SIG-M5 treated with dmso at 0.1 percent for 504 hours (cell line): ENCODE data around the gene COTL1.
"Not testable (repeated sequence)": the region's sequence is repeated elsewhere in the genome, so short reads cannot be mapped to it uniquely, and the experiment has no call there.

Source experiments
- DNase-seq: peaks from one replicate; lab custom pipeline; 2025; ENCODE audit not compliant: unreplicated experiment; lab: John Stamatoyannopoulos, UW

Gene COTL1

DNA sequence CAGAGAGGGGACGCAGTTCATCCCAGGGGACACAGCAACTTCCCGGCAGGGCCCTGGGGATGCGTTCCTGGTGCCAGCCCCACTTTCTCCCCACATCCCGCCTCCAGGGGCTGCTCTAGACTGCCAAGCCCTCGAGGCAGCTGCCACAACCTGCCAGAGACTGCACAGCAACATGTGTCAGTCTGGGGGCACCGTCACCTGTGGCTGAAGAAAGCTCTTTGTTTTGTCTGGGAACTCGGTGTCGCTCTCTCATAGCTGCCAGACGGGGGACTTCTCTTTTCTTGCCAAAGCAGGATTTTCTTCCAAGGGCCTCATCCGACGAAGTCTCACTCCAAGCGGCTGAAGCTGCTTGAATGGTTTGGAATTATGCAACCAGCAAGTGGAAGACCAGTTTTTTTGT is 43.7 kb downstream of the COTL1 start:
- no peak for DNase-seq

DNA sequence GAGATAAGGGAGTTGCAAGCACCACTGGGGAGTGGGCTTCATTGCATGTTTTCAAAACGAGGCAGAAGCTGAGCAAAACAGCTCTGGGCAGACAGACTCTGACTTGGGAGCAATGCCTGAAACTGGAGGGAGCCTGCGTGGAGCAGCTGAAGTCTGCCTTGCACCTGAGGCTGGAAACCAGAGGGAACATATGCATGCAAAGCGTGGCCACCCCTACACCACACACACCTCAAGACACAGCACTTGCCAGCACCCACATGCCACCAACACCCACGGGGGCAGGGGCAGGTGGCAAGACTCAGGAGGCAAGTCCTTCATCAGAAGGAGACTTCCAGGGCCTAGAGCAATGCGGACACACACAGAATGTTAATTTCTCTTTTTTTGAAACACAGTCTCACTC is 45.8 kb downstream of the COTL1 start:
- no peak for DNase-seq

DNA sequence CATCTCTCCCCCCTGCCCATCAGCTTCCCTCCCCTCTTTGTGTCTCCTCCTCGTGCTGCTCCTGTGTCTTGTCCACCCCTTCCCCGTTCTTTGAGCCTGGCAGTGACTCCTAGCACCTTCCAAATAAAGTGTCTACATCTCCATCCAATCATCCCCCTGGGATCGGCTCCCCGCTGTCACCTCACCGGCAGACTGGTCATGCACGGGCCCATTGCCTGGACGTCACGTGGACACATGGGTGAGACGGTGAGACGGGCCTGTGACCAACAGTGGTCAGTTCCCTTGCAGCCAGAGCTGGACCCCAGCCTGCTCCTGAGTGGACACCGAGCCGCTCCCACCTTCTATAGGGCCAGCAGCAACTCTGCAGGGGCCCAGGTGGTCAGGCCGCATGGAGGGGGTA is 46.4 kb downstream of the COTL1 start:
- DNase-seq: no peak

DNA sequence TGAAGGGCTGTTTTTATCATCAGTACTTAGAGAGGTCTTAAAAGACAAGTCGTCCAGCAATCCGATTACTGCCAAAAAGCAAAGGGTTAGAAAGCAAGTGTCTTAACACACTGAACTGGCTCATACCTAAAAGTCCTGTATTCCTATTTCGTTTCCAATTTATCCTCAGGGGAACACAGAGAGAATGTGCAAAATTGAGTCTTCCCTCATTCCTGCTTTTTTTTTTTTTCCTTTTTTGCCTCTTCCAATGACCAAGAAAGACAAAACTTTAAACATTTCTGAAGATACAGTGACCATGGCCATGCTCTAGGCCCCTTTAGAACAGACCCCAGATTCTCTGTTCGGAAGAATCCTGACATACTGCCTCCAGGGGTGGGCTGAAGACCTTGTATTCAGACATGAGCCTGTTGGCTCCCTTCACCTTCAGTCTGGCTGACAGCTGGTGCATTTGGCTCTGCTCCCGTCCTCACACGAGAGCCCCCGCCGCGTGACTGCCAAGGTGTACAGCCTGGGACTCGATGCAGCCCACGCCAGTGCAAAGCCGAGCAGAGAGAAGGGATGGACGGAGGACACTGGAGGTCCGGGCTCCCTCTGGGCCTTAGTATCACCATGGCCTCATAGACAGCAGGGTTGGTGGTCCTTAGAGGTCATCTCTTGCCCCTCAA is 47.0 kb downstream of the COTL1 start:
- no peak for DNase-seq

DNA sequence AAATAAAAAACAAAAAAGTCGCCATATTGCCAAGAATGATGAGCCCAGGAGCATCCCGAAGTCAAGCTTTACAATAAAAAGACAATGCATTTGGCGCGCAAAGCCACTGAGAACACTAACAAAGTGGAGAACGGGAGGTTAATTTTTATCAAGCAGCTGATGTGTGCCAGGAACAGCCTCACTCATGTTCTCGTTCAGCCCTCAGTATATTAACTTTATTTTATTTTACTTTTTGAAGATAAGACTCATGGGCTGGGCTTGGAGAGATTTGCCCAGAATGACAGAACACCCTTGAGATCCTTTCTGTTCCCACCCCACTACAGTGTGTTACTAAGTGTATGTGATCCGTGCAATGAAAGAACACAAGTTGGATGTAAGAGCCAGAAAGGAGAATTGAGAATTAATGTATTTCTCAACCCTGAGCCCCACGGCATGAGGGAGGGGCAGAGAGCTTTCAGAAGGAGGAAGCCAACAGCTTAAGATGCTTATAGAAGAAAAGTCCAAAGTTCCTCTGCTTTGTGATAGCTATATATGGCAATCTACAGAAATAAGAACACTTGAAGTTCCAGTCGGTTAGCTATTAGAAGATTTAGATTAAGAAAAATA is 48.4 kb downstream of the COTL1 start:
- peak; percentile 92 for DNase-seq

DNA sequence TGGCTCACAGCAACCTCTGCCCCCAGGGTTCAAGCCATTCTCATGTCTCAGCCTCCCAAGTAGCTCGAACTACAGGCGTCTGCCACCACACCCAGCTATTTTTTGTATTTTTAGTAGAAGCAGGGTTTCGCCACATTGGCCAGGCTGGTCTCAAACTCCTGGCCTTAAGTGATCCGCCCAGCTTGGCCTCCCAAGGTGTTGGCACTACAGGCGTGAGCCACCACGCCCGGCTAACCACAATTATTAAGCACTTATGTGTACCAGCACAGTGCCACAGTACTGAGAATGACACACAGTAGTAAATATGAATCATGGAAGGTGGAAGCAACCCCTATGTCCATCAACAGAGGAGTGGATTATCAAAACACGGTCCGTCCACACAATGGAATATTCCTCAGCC is 49.8 kb downstream of the COTL1 start:
- no peak for DNase-seq

DNA sequence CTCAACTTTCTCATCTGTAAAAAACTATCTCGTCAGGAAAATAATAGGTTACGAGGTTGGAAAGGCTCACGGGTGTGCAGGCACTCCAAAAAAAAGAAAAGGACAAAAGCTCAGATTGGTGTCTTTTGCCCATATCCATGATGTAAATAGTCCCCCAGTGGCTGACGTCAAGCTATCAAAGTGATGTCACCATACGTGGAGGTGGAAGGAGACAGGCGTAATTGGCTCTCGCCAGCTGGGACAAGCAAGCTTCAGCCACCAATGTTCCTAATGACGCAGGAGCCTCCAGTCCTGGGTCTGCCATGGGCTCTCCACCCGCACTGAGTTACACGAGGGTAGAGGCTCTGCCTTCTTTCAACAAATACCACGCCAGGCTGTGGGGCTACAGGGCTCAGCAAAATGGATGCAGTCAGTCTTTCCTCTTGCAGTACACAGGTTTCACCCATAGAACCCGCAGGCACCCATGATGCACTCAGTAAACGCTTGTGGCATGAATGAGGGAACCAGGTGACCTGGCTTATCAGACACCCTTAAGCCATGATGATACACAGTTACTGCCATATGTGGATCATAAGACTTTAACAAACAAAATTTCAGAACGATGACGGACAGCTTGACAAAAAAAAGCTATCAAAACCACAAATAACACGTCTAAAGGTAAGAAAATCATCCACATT is 50.5 kb downstream of the COTL1 start:
- DNase-seq: no peak

DNA sequence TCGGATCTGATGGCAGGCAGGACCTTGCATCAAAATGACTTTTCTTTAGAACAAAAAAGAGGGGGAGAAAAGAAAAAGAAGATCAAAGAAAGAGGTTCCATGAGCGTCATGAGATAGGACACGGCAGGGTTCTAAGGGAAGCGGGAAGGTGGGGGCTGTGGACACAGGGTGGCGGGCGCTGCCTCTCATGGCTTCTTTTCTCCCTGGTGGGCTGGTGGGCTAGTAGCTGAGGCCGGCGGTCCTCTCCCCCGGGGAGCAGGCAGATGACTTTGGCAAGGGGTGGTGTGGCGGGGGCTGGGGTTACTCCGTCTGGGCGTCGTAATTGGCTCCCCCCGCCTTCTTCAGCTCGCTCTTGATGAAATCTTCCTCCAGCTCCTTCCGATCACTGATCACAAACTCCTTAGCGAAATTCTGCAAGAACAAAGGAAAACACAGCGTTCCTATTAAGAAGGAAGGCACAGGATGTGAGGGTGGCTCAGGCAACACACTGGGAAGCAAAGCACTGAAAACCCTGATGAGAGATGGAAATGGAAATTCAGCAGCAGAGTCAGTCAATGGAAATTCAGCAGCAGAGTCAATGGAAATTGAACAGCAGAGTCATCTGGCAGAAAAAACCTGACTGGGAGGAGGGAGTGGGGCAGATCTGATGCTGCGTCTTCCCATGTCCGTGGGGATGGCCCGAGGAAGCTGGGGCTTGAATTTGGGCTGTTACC is 51.2 kb downstream of the COTL1 start:
- DNase-seq: no peak

DNA sequence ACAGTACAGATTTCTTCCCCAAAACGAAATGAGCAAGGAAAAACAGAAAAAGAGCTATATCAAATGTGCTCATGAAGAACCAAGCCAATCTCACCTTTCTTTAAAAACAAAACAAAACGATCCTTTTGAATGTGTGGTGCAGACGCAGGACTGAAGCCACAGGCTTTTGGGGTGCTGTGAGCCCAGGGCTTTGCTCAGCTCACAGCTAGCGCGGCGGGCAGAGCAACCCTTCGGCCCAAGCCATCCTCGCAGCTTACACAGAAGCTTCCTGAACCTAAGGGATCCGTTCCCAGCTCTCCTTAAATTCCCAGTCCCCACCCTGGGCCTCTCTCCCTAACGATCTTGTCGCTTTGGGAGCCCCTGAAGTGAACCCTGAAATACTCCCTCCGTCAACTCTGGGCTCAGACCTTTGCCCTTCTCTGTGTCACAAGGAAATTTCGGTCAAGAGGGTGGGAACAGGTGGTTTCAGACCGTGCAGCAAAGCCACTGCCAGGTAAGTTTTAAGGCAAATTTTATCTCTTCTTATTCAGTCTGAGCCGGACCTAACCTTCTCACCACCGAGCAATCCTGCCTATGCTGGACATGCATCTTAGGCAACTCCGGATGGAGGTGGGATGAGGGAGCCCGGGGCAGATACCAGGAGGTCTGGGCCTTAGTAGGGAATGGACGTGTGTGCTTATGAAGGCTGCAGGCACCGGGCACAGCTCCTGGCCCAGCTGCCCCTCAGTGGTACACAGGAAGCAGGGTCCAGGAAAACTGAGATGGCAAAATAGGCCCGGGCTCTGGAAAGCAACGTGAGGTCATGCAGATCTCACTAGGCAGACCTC is 52.0 kb downstream of the COTL1 start:
- no peak for DNase-seq

DNA sequence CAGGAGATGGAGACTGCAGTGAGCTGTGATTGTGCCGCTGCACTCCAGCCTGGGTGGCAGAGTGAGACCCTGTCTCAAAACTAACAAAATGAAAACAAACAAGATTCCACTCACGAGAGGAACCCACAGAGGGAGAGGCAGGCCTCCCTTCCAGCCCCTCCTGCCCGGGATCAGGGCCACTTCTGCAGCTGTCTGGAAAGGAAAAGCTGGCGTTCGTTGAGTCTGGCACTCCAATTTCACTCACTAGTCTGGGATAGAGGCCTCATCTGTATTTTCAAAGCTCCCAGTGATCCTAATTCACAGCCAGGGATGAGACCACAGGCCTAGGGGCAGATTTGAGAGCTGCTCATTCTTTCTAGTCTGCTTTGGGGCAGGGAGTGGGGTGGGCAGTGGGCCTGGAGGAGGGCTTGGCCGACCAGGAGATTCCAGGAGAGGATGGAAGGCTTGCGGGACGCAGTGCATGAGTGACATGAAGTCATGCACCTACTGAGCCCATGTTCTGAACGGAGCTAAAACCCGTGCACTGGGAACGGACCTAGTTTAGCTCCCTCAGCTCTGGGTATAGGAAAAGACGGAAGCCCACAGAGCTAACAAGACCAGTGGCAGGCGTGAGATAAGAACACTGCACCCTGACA is 54.0 kb downstream of the COTL1 start:
- no peak for DNase-seq

DNA sequence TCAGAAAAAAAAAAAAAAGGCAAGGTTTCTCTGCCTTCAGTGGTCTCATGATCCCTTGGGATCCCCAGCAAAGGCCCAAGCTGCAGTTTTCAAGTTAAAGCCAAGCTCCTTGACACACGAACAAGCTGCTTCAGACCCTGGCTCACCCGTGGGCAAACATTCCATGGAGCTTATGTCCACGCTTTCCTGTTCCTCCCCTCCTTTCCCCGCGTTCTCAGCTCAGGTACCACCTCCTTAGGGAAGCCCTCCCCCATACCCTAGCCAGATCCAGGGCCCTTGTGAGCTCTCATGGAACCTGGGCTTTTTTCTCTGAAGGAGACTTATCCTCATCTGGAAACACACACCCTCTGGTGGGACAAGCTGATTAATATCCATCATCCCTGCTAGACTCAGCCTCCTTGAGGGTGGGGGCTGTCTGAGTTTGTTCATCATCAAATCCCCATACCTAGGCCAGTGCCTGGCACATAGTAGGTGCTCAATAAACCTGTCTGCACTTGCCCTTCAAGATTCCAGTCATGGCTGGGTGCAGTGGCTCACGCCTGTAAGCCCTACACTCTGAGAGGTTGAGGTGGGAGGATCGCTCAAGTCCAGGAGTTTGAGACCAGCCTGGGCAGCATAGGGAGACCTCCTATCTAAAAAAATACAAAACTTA is 54.7 kb downstream of the COTL1 start:
- no peak for DNase-seq

DNA sequence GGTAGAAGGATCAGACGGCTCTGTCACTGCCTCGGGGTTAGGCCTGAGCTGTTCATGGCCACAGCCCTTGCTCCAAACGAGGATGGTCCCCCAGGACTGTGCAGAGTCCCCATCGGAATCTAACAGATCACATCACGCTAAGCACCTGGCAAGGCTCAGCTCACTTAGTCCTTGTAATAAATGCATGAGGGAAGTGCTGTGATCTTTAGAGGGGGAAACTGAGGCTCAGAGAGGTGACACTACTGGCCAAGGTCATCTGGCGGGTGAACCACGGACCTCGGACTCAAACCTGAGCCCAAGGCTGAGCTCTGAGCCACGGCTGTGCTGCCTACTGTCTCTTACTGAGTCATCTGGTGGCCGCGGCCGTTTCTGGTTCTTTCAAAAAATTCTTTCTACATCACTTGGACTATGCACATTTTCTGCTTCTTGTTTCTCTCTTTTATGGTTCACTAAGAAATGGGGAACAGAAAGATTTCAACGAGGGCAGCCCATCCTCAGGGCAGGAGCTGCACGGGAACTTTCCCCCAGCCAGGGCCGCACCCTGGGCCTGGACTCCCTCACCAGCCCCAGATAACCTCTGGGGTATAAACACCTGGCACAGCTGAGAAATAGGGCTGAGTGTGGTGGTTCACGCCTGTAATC is 55.6 kb downstream of the COTL1 start:
- peak; percentile 86 for DNase-seq

DNA sequence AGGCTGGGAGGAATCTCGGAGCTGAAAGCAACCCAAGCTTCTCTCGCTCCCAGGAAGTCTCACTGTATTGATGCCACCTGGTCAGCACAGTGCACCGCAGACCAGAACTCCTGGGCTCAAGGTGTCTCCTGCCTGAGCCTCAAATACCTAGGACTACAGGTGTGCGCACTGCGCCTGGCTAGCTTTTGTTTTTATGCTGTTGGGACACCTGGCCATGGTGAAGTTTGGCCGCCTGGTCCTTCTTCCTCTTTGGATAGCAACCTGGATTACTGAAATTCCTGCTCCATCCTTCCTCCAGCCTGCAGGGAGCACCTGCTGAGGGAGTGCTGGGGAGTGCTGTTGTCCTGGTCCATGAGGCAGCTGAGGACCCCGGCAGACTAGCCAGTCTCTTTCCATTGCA is 56.6 kb downstream of the COTL1 start:
- DNase-seq: no peak

DNA sequence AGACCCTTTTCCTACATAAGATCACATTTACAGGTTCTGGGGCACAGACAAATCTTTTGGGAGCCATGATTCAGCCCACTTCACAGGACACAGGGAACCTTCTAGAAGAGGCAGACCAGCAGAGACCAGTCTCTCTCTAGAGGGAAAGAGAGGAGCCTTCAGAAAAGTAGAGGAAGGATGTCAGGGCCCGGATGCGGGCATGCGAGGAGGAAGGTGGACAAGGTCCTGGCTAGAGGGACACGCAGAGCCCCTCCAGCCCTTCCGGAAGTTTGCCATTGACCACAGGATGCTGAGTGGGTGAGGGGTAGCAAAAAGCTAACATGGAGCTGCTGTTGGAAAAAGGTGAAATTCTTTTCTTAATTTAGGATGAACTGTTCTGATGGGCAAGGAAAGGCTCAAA is 57.6 kb downstream of the COTL1 start:
- no peak for DNase-seq

DNA sequence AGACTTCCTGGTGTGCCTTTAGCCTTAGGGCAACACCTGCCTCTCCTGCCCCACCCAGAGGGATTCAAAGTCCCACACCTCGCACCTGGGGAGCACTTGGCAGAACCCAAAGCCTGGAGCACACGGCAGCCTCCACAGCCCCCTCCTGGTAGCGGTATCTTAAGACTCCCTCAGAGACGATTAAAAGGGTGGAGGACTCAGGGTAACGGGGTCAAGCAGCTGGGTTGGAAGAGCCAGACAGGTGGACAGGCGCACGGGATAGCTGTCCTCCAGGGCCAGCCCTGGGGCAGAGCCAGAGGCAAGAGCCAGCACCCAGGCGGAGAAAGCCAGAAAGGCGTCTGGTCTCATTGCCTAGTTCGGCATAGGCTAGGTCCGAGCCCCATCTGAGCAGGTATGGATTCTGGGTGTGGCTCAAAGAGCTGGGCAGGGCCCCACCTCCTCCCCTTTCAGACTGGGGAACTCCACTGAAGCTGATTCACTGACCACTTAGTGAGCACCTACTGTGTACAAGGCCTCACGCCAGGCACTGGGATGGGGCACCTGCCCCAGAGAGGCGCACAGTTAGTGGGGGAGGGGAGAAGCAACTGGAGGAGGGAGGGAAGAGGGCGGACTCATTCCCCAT is 58.5 kb downstream of the COTL1 start:
- no peak for DNase-seq

DNA sequence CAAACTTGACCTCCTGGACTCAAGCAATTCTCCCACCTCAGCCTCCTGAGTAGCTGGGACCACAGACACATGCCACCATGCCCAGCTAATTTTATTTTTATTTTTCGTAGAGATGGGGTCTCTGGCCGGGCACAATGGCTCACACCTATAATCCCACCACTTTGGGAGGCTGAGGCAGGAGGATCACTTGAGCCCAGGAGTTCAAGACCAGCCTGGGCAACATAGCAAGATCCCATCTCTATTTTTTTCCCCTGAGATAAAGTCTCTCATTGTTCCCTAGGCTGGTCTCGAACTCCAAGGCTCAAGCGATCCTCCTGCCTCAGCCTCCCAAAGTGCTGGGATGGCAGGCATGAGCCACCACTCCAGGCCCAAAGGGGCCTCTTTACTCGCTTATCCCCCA is 59.0 kb downstream of the COTL1 start:
- DNase-seq: not testable (repeated sequence)

DNA sequence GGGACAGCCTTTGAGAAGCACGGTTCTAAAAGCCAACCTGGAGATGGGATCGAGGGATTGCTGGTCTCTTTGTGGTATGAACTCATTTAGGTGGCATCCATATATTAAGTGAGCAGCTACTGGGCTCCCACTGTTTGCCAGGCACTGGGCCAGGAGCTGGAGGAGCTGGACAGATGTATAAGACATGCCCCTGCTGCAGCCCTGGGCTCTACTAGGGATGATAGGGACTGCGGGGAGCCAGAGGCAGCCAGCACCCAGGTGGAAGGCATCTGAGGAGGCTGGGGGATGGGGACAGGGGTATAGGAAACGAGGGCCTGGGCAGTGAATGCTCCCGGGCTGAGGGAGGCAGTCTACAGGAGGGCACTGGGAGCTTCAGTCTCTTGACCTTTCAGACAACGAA is 60.4 kb downstream of the COTL1 start:
- no peak for DNase-seq

DNA sequence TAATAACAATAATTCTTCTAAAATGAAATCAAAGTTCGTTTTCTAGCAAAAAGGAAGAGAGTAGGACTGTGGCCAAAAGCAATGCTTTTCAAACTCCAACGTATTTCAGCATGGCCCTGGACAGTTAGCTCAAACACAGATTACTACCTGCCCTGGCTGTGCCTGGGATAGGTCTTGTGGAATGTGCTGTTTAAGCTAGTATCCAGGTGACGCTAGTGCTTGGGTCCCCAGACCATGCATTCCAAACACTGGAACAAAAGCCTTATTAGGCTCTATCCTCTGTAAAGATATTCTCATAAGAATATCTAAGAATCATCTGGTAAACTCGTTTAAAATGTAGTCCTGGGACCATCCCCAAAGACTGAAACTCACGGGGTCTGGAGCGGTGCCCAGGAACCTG is 60.8 kb downstream of the COTL1 start:
- no peak for DNase-seq
